Peyer's patch (tissue), 4 donors: Measurements from ENCODE around the gene VTA1.

Experiments used
- CTCF ChIP-seq, 6 experiments: fragments of 450-650 bp in 4 of 6; fragments of 200-600 bp in 2 of 6; sonication (generic) in 1 of 6; IDR thresholded peaks; one replicate each; pipeline ENCODE4 v1.5.1; 2017 to 2019; ENCODE audit warnings: antibody characterized with exemption in 6 of 6, mild to moderate bottlenecking in 3 of 6, moderate library complexity in 1 of 6
- POLR2A ChIP-seq, 2 donors: fragments of 450-650 bp; IDR thresholded peaks; one replicate each; pipeline ENCODE4 v1.5.1; 2017; ENCODE audit warnings: antibody characterized with exemption in 2 of 2, mild to moderate bottlenecking in 2 of 2, moderate library complexity in 2 of 2

- TF ChIP-seq CTCF (IDR thresholded peaks at IDR 0.05) (no peak), POLR2A (IDR thresholded peaks at IDR 0.05) (no peak)
Measured at GRCh38 chr6:142182004-142182403, 34.9 kb downstream of the VTA1 start.
